Esophagus (tissue), 2 donors: ENCODE measurements around the gene MARCHF11. TPM values are rescaled to one million over a fixed set of nuclear protein-coding genes. Genes with fewer than 3 reads are reported as not detected.

Experiments used
- H3K27ac ChIP-seq, 2 donors: one replicate each; pipeline ENCODE4 v1.5.1; 2013; ENCODE audit warnings: low read depth in 2 of 2, mild to moderate bottlenecking in 2 of 2, inconsistent platforms in 1 of 2, low read length in 1 of 2, moderate library complexity in 1 of 2
- H3K27me3 ChIP-seq, 2 donors: one replicate each; pipeline ENCODE4 v1.6.1; 2013; ENCODE audit warnings: low read length in 2 of 2, control low read depth in 1 of 2, mild to moderate bottlenecking in 1 of 2; ENCODE audit not compliant: insufficient read depth in 2 of 2, control insufficient read depth in 1 of 2
- H3K36me3 ChIP-seq, 2 donors: one replicate each; pipeline ENCODE4 v1.6.1; 2013; ENCODE audit warnings: low read length in 1 of 2; ENCODE audit not compliant: control insufficient read depth in 2 of 2, insufficient read depth in 2 of 2
- H3K4me1 ChIP-seq, 2 donors: one replicate each; pipeline ENCODE4 v1.6.1; 2013; ENCODE audit warnings: low read length in 1 of 2; ENCODE audit not compliant: control insufficient read depth in 2 of 2, insufficient read depth in 2 of 2
- H3K4me3 ChIP-seq, 2 donors: one replicate each; pipeline ENCODE4 v1.5.1; 2013; ENCODE audit warnings: low read length in 2 of 2, mild to moderate bottlenecking in 2 of 2, low read depth in 1 of 2, moderate library complexity in 1 of 2
- H3K9me3 ChIP-seq, 2 donors: one replicate each; pipeline ENCODE4 v1.6.1; 2013; ENCODE audit warnings: mild to moderate bottlenecking in 2 of 2, low read depth in 1 of 2, low read length in 1 of 2, moderate library complexity in 1 of 2; ENCODE audit not compliant: control insufficient read depth in 2 of 2, insufficient read depth in 1 of 2
- WGBS, 2 donors: extraction: QIAGEN DNeasy Blood & Tissue Kit; methylation state at CpG; one replicate each; pipeline ENCODE4 v1.1.7; 2013; 5-methylcytosine and 5-hydroxymethylcytosine counted together
- polyA plus RNA-seq, 2 donors: library from polyadenylated mRNA; stranded (reverse); fragments of 200-250 nt; gene quantifications; one replicate each; pipeline ENCODE4 v1.2.3, GENCODE V29; 2013
- donor health status: healthy with polysubstance abuse.
- donor health status: Bipolar disorder and iron deficiency.

MARCHF11 gene
- polyA plus RNA-seq, 2 donors: not detected

DNA sequence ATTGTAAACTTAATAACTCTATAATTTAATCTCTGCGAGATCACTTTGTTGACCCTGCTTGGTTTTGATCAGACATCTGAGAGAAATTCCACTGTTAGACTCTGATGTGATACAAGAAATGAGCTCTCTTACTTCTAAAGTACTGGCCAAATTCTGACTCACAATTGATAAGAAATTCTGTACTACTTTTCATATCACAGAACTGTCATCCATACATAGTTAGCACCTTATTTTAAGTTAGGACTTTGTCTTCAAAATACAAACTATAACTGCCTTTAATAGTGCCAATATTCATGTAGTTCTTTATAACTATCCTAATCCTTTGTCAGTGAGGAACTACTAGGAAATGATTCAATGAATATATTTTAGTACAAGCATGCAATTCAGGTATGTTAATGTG is 23.4 kb downstream of the MARCHF11 start:
- H3K4me1 ChIP-seq: no peaks in the 10 kb centered on the region
- no peaks in the 10 kb centered on the region for H3K27me3 ChIP-seq
- no peak overlapping the region for H3K27ac ChIP-seq
- WGBS, 2 donors: 90 to 92% methylated on average over 1 of the region's 1 CpG
- no peaks in the 10 kb centered on the region for H3K36me3 ChIP-seq
- no peak overlapping the region for H3K4me3 ChIP-seq
- H3K9me3 ChIP-seq: no peaks in the 10 kb centered on the region

DNA sequence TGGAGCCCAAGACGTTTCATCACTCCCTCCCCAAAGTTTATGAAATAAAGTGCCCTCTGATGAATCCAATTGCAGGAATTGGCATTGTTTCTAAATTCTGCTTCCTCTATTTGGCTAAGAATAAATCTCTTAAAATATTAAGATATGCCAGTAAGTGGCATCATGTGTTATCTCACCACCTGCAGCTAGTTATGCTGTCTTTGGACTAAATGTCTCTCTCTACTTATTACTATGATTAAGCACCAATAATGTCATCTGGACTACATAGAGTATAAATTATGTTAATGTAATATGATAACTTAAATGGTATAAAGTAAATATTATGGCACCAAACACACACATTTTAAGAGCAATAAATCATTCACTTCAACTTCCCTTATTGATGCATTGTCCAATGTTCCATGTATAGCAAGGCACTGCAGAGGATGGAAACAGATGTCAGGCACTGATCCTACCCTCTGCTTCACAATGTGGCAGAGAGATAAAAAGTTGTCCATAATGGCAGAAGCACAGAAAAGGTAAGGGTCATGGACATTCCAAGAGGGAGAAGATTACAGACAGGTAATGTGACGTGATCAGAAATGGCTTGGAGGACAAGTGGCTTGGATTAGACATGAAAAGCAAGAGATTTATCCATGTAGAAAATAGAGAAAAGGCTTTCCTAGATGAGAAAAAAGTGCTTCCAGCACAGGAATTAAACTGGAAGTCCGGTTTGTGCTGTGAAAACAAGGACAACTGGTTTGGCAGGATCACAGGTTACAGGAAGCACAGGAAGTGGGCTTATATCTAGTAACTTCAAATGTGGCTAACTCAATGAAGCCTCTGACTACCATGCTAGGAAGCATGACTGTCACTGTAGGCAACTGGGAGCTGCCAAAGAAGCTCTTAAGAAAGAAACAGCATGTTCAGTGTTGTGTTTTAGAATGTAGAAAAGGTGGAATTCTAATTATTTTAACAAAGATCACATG is 26.7 kb downstream of the MARCHF11 start:
- 38 to 43% methylated on average over 3 of the region's 3 CpGs for WGBS, 2 donors
- no peaks in the 10 kb centered on the region for H3K36me3 ChIP-seq
- no peak overlapping the region for H3K27ac ChIP-seq
- H3K4me1 ChIP-seq: no peaks in the 10 kb centered on the region
- no peaks in the 10 kb centered on the region for H3K27me3 ChIP-seq
- H3K9me3 ChIP-seq: peaks cover 0 to 2% of the 10 kb centered on the region in 2 donors
- no peak overlapping the region for H3K4me3 ChIP-seq

GRCh38 chr5:16149621-16150020 is 30.0 kb downstream of the MARCHF11 start:
- H3K4me3 ChIP-seq: no peak overlapping the region
- no peaks in the 10 kb centered on the region for H3K4me1 ChIP-seq
- no peaks in the 10 kb centered on the region for H3K36me3 ChIP-seq
- no peaks in the 10 kb centered on the region for H3K27me3 ChIP-seq
- 69 to 79% methylated on average over 3 of the region's 3 CpGs for WGBS, 2 donors
- peaks cover 0 to 2% of the 10 kb centered on the region in 2 donors for H3K9me3 ChIP-seq
- no peak overlapping the region for H3K27ac ChIP-seq

GRCh38 chr5:16147179-16147900 is 32.3 kb downstream of the MARCHF11 start:
- WGBS, 2 donors: 65 to 70% methylated on average over 7 of the region's 7 CpGs
- H3K36me3 ChIP-seq: no peaks in the 10 kb centered on the region
- no peak overlapping the region for H3K27ac ChIP-seq
- peaks cover 0 to 2% of the 10 kb centered on the region in 2 donors for H3K9me3 ChIP-seq
- no peak overlapping the region for H3K4me3 ChIP-seq
- no peaks in the 10 kb centered on the region for H3K4me1 ChIP-seq
- no peaks in the 10 kb centered on the region for H3K27me3 ChIP-seq

DNA sequence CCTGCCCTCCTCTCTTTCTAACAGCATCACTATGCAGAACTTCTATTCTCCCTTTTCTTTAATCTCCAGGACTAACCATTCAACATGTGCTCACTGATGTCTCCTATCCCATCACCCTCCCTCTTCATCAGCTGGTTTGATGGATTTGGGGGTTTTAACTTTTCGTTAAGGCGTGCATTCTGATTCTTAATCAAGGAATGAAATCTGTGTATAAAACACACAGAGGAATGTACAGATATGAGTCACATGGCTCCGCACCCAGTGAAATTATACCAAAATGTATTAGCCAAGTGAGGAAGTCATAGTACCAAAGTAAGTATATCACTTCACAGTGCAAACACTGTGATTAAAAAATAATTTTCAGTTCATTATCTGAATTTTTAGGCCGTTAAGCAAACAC is 35.2 kb downstream of the MARCHF11 start:
- Histone ChIP-seq H3K27ac (no peak overlapping the region), H3K27me3 (no peaks in the 10 kb centered on the region), H3K4me1 (no peaks in the 10 kb centered on the region), H3K4me3 (no peak overlapping the region), H3K36me3 (no peaks in the 10 kb centered on the region), H3K9me3 (no peaks in the 10 kb centered on the region)
- 80 to 85% methylated on average over 4 of the region's 4 CpGs for whole genome bisulfite sequencing, 2 donors

DNA sequence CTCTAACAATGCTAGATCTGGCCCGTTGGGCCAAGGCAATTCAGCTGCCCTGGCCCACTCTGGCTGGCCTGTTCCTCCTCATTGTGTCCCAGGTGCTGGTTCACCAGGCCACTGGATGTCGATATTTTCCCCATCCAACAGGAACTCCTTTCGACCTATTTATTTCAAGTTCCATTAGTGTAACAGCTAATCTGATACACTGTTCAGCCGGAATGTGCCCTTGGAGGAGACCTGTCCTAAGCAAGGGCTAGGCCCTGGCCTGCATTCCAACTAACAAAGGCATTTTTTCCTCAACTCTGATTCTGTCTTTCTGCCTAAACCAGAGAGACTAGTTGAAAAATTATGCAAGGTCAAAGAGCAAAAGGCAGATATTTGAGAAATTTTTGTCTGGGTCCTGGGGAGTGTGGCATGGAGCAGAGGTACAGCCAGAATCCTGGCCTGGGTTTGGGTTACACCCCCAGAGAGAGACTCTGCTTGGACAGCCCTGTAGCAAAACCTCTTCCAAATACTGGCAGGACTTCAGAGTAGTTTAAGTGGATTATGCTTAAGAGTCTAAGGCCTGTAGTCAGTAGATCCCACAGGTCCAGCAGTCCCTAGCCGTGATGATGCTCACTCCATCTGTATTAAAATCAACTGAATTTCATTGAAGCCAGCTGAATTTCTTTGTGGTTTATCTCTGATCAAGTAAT is 36.1 kb downstream of the MARCHF11 start:
- no peak overlapping the region for H3K4me3 ChIP-seq
- H3K9me3 ChIP-seq: peaks cover 0 to under 1% of the 10 kb centered on the region in 2 donors
- H3K36me3 ChIP-seq: no peaks in the 10 kb centered on the region
- H3K27ac ChIP-seq: no peak overlapping the region
- H3K27me3 ChIP-seq: no peaks in the 10 kb centered on the region
- H3K4me1 ChIP-seq: no peaks in the 10 kb centered on the region
- 69 to 73% methylated on average over 5 of the region's 5 CpGs for WGBS, 2 donors

DNA sequence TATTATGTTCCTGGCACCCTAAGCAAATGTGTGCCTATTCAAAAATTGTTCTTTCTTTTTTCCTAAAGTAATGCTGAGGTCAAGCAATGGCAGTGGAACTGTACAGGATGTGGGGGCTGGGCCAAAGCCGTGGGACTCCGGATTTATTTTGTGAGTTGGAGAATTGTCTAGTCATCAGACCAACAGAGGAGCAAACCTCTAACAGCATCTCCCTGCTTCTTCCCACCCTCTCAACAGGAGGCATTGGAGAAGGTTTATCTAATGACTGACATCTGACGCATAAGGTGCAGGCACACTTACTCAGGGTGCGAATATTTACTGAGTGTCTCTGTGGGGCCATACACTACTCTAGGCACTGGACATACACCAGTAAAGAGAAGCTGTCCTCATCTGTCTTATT is 38.6 kb downstream of the MARCHF11 start:
- Histone ChIP-seq H3K4me3 (no peak overlapping the region), H3K4me1 (no peaks in the 10 kb centered on the region), H3K36me3 (no peaks in the 10 kb centered on the region), H3K27me3 (no peaks in the 10 kb centered on the region), H3K9me3 (peaks cover 0 to 3% of the 10 kb centered on the region in 2 donors), H3K27ac (no peak overlapping the region)
- WGBS, 2 donors: 63 to 79% methylated on average over 4 of the region's 4 CpGs

DNA sequence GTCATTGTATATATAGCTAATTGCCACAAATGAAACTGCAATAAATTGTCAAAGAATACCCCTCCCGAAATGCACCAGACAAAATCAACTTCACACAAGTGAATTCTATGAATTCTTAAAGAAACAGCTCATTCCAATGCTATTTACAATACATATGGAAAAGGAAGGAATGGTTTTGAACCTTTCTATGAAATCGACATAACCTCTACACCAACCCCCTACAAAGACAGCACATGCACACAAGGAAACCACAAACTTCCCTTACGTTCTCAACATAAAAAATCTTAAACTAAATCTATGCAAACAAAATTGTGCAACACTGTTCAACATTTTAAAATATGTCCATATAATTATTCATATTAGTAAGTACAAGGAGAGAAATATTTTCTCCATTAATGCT is 39.2 kb downstream of the MARCHF11 start:
- no peak overlapping the region for H3K27ac ChIP-seq
- WGBS, 2 donors: 55 to 66% methylated on average over 3 of the region's 3 CpGs

DNA sequence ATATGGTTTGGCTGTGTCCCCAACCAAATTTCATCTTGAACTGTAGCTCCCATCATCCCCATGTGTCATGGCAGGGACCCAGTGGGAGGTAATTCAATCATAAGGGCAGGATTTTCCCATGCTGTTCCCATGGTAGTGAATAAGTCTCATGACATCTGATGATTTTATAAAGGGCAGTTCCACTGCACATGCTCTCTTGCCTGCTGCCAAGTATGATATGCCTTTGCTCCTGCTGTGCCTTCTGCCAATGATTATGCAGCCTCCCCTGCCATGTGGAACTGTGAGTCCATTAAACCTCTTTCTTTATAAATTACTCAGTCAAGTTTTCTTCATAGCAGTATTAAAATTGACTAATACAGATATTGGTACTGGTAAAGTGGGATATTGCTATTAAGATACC is 42.4 kb downstream of the MARCHF11 start:
- Histone ChIP-seq H3K27me3 (no peaks in the 10 kb centered on the region), H3K36me3 (no peaks in the 10 kb centered on the region), H3K9me3 (peaks cover 0 to 3% of the 10 kb centered on the region in 2 donors), H3K27ac (no peak overlapping the region), H3K4me3 (no peak overlapping the region), H3K4me1 (no peaks in the 10 kb centered on the region)

More for the DNA sequence above, 39.2 kb downstream of the MARCHF11 start:
- H3K9me3 ChIP-seq: peaks cover 0 to 3% of the 10 kb centered on the region in 2 donors
- H3K27me3 ChIP-seq: no peaks in the 10 kb centered on the region
- no peak overlapping the region for H3K4me3 ChIP-seq
- H3K36me3 ChIP-seq: no peaks in the 10 kb centered on the region
- H3K4me1 ChIP-seq: no peaks in the 10 kb centered on the region
